GM12878 (cell line): ENCODE data around the gene PANK1.

ENCODE experiments used
- CHD2 ChIP-seq: IDR thresholded peaks from 2 replicates; pipeline ENCODE4 v1.6.1; 2011; ENCODE audit warnings: low read depth, low read length, improper control_type of control experiment, borderline replicate concordance
- EP300 ChIP-seq, 2 experiments: fragments of 150-350 bp in 1 of 2; IDR thresholded peaks; 2 replicates each; pipeline ENCODE4 v1.6.1; 2011 to 2012; ENCODE audit warnings: low read depth in 2 of 2, low read length in 2 of 2, borderline replicate concordance in 1 of 2, improper control_type of control experiment in 1 of 2, inconsistent platforms in 1 of 2; ENCODE audit not compliant: control insufficient read depth in 1 of 2
- FOXM1 ChIP-seq: IDR thresholded peaks from 2 replicates; pipeline ENCODE4 v1.6.1; 2012; ENCODE audit warnings: low read depth, mild to moderate bottlenecking, inconsistent platforms, low read length, moderate library complexity
- HDAC2 ChIP-seq: fragments of 200-600 bp; sonication (generic); IDR thresholded peaks from 2 replicates; pipeline ENCODE4 v1.6.1; 2017
- KLF5 ChIP-seq: fragments of 450-650 bp; IDR thresholded peaks from 2 replicates; pipeline ENCODE4 v1.6.1; 2014; ENCODE audit warnings: mild to moderate bottlenecking; ENCODE audit not compliant: partially characterized antibody
- POLR2A ChIP-seq: IDR thresholded peaks from 2 replicates; pipeline ENCODE4 v1.6.1; 2011; ENCODE audit warnings: low read depth, mild to moderate bottlenecking, low read length
- POLR2AphosphoS5 ChIP-seq: IDR thresholded peaks from 2 replicates; pipeline ENCODE4 v1.6.1; 2011; ENCODE audit warnings: mild to moderate bottlenecking, low read length, inconsistent platforms
- TF ChIP-seq, protein P1 (sequence below), 3 experiments: IDR thresholded peaks in 2 of 3; conservative IDR thresholded peaks in 1 of 3; 2 replicates each; pipeline ENCODE4 v1.5.1; 2011; ENCODE audit warnings: low read depth in 3 of 3, low read length in 3 of 3, mild to moderate bottlenecking in 3 of 3, control low read depth in 2 of 3, moderate library complexity in 2 of 3, inconsistent platforms in 1 of 3, mixed read lengths in 1 of 3; ENCODE audit not compliant: control insufficient read depth in 2 of 3, insufficient read depth in 1 of 3; ENCODE audit errors: extremely low read depth in 1 of 3
- TF ChIP-seq, protein P2 (sequence below): fragments of 450-650 bp; IDR thresholded peaks from 2 replicates; pipeline ENCODE4 v1.6.1; 2017; ENCODE audit warnings: antibody characterized with exemption, mild to moderate bottlenecking, moderate library complexity
- TF ChIP-seq, protein P3 (sequence below): fragments of 450-650 bp; IDR thresholded peaks from 2 replicates; pipeline ENCODE4 v1.6.1; 2018; ENCODE audit warnings: mild to moderate bottlenecking, low read depth, moderate library complexity; ENCODE audit not compliant: partially characterized antibody
- TF ChIP-seq, protein P4 (sequence below): fragments of 450-650 bp; IDR thresholded peaks from 2 replicates; pipeline ENCODE4 v1.6.1; 2016; ENCODE audit warnings: mild to moderate bottlenecking

DNA sequence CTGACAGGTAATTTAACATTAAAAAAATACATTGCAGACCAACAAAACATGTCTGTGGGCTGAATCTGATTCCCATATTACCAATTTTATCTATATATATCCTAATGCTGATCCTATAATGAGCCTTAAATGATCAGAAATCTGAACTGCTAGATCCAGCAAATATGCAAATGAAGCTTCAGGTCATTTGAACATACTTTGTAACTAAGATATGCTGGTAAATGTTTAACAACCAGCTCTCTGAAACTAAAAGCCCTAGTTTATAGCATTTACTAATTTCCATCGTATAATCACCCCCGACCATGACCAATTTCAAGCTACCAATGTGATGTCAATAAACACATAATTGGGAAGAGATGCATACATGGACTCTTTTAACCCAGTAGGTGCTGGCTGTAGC, 42.1 kb downstream of the PANK1 start:
- TF ChIP-seq, protein P1, sequence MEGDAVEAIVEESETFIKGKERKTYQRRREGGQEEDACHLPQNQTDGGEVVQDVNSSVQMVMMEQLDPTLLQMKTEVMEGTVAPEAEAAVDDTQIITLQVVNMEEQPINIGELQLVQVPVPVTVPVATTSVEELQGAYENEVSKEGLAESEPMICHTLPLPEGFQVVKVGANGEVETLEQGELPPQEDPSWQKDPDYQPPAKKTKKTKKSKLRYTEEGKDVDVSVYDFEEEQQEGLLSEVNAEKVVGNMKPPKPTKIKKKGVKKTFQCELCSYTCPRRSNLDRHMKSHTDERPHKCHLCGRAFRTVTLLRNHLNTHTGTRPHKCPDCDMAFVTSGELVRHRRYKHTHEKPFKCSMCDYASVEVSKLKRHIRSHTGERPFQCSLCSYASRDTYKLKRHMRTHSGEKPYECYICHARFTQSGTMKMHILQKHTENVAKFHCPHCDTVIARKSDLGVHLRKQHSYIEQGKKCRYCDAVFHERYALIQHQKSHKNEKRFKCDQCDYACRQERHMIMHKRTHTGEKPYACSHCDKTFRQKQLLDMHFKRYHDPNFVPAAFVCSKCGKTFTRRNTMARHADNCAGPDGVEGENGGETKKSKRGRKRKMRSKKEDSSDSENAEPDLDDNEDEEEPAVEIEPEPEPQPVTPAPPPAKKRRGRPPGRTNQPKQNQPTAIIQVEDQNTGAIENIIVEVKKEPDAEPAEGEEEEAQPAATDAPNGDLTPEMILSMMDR (IDR thresholded peaks at IDR 0.05 in 2 of 3, conservative IDR thresholded peaks at IDR 0.05 in 1 of 3; ENCODE audit: control insufficient read depth in 2 of 3, extremely low read depth in 1 of 3, insufficient read depth in 1 of 3, low read depth in 3 of 3, low read length in 3 of 3) = no peak
- TF ChIP-seq, protein P2, sequence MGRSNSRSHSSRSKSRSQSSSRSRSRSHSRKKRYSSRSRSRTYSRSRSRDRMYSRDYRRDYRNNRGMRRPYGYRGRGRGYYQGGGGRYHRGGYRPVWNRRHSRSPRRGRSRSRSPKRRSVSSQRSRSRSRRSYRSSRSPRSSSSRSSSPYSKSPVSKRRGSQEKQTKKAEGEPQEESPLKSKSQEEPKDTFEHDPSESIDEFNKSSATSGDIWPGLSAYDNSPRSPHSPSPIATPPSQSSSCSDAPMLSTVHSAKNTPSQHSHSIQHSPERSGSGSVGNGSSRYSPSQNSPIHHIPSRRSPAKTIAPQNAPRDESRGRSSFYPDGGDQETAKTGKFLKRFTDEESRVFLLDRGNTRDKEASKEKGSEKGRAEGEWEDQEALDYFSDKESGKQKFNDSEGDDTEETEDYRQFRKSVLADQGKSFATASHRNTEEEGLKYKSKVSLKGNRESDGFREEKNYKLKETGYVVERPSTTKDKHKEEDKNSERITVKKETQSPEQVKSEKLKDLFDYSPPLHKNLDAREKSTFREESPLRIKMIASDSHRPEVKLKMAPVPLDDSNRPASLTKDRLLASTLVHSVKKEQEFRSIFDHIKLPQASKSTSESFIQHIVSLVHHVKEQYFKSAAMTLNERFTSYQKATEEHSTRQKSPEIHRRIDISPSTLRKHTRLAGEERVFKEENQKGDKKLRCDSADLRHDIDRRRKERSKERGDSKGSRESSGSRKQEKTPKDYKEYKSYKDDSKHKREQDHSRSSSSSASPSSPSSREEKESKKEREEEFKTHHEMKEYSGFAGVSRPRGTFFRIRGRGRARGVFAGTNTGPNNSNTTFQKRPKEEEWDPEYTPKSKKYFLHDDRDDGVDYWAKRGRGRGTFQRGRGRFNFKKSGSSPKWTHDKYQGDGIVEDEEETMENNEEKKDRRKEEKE = no peak
- TF ChIP-seq POLR2A = no peak
- TF ChIP-seq CHD2 = no peak
- TF ChIP-seq, protein P3, sequence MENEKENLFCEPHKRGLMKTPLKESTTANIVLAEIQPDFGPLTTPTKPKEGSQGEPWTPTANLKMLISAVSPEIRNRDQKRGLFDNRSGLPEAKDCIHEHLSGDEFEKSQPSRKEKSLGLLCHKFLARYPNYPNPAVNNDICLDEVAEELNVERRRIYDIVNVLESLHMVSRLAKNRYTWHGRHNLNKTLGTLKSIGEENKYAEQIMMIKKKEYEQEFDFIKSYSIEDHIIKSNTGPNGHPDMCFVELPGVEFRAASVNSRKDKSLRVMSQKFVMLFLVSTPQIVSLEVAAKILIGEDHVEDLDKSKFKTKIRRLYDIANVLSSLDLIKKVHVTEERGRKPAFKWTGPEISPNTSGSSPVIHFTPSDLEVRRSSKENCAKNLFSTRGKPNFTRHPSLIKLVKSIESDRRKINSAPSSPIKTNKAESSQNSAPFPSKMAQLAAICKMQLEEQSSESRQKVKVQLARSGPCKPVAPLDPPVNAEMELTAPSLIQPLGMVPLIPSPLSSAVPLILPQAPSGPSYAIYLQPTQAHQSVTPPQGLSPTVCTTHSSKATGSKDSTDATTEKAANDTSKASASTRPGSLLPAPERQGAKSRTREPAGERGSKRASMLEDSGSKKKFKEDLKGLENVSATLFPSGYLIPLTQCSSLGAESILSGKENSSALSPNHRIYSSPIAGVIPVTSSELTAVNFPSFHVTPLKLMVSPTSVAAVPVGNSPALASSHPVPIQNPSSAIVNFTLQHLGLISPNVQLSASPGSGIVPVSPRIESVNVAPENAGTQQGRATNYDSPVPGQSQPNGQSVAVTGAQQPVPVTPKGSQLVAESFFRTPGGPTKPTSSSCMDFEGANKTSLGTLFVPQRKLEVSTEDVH = no peak
- TF ChIP-seq KLF5 = no peak
- TF ChIP-seq HDAC2 = no peak
- TF ChIP-seq EP300 (IDR thresholded peaks at IDR 0.05; ENCODE audit: borderline replicate concordance in 1 of 2, control insufficient read depth in 1 of 2, low read depth in 2 of 2, low read length in 2 of 2) = no peak
- no peak for TF ChIP-seq POLR2AphosphoS5
- TF ChIP-seq, protein P4, sequence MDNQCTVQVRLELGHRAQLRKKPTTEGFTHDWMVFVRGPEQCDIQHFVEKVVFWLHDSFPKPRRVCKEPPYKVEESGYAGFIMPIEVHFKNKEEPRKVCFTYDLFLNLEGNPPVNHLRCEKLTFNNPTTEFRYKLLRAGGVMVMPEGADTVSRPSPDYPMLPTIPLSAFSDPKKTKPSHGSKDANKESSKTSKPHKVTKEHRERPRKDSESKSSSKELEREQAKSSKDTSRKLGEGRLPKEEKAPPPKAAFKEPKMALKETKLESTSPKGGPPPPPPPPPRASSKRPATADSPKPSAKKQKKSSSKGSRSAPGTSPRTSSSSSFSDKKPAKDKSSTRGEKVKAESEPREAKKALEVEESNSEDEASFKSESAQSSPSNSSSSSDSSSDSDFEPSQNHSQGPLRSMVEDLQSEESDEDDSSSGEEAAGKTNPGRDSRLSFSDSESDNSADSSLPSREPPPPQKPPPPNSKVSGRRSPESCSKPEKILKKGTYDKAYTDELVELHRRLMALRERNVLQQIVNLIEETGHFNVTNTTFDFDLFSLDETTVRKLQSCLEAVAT = no peak
- TF ChIP-seq FOXM1 = no peak
